NB4 (cell line): ENCODE measurements around the gene APIP.
A peak's percentile ranks its signal among the peaks of the same experiment; 100 is the strongest.
"Not testable (repeated sequence)": the region's sequence is repeated elsewhere in the genome, so short reads cannot be mapped to it uniquely, and the experiment has no call there.

ENCODE experiments used
- DNase-seq: peaks from one replicate; pipeline ENCODE4 v3.0.0; 2010; ENCODE audit warnings: low read depth
- H3K4me3 ChIP-seq: one replicate; pipeline ENCODE4 v1.5.1; 2011; ENCODE audit warnings: mild to moderate bottlenecking, low read depth, low read length, moderate library complexity
- MYC ChIP-seq: IDR thresholded peaks from 2 replicates; pipeline ENCODE4 v1.6.1; 2011; ENCODE audit warnings: low read depth, low read length
- POLR2A ChIP-seq: IDR thresholded peaks from 2 replicates; pipeline ENCODE4 v1.6.1; 2011; ENCODE audit warnings: mild to moderate bottlenecking; ENCODE audit not compliant: insufficient read length; ENCODE audit errors: extremely low read depth
- TF ChIP-seq, protein P1 (sequence below): IDR thresholded peaks from one replicate; pipeline ENCODE4 v1.5.1; 2012; ENCODE audit warnings: low read depth, low read length
- TF ChIP-seq, protein P2 (sequence below): IDR thresholded peaks from 2 replicates; pipeline ENCODE4 v1.6.1; 2011; ENCODE audit warnings: low read depth, low read length

Gene APIP

DNA sequence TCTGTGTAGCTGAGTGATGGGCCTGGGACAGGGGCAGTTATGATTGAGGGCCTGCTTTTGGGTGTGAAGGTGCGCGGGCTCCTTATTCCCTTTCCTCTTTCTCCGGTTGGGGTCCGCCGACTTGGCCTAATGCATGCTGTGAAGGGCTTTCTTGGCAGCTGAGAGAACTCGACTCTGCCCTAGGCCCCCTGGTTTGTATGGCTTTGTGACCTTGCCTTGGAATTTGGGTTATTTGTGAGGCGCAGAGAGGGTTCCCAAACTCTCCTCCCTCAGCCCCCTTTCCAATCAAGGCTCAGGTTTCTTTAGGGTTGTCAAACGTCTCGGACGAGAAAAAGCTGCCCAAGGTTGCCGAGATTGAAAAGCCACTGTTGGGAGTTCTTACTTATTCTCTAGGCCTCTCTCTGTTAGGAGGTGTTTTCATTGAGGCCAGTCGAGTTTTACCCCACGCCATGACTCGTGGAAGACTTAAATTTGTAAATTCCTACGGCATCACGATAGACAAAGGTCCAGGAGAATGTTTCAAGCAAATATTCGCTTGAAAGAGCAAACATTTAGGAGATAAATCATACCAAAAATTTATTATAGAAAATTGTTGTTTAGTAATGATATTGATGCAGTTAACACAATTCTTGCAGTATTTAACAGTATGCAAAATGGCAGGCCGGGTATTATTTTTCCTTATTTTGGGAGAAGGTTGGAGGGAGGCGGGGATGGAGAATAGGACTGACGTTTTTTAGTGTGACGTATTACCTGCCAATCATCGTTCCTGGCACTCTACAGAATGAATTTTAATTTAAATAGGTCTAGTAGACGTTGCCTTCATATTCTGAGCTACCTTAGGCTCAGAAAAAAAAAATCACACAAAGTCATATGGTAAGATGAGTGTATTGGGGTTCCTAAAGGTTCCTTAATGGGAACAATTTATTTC is 928 bp upstream of the APIP start:
- no peak for DNase-seq
- H3K4me3 ChIP-seq, result peak overlapping the region; percentile 95
- TF ChIP-seq, protein P1, sequence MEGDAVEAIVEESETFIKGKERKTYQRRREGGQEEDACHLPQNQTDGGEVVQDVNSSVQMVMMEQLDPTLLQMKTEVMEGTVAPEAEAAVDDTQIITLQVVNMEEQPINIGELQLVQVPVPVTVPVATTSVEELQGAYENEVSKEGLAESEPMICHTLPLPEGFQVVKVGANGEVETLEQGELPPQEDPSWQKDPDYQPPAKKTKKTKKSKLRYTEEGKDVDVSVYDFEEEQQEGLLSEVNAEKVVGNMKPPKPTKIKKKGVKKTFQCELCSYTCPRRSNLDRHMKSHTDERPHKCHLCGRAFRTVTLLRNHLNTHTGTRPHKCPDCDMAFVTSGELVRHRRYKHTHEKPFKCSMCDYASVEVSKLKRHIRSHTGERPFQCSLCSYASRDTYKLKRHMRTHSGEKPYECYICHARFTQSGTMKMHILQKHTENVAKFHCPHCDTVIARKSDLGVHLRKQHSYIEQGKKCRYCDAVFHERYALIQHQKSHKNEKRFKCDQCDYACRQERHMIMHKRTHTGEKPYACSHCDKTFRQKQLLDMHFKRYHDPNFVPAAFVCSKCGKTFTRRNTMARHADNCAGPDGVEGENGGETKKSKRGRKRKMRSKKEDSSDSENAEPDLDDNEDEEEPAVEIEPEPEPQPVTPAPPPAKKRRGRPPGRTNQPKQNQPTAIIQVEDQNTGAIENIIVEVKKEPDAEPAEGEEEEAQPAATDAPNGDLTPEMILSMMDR, result no peak
- TF ChIP-seq MYC (no peak), POLR2A (no peak)
- TF ChIP-seq, protein P2, sequence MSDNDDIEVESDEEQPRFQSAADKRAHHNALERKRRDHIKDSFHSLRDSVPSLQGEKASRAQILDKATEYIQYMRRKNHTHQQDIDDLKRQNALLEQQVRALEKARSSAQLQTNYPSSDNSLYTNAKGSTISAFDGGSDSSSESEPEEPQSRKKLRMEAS, result no peak

DNA sequence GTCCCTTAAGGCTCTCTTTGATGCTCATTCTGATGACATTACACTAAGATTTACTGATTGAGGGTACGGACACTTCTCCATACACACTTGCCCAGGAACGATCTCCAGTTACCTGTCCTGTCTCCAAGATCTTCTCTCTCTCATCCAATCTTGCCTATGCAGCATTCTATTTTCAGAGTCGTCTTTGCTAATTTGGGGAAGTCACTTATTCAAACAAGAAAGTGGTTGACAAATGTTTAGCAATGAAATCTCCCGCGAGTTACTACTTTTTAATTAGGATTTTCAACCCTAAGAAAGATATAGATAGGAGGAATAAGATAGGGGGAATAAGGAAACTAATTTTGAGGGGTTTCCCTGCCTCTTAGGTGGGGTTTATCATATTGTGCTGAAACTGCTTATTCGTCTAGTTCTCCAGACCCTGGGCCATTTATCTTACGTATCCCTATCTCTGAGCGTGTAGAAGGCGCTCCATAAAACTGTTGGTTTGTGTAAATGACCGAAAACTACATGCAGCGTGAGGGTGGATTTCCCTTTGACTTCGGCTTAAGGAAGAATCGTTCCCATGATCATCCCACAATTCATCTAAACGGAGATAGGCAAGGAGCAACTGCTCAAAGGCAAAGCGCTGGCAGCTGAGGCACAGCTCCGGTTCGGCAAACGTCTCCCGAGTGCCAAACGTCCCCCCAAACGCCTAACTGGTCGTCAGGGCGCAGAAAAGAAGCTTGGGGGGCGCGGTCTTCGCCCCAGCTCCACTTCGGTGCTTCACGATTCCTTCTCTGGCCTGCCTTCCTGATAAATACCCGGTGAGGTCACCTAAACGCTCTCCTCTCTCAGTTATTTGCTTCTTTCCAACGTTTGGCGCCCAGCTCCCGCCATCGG is 804 bp downstream of the APIP start:
- peak overlapping the region; percentile 88 for H3K4me3 ChIP-seq
- TF ChIP-seq, protein P1, result no peak
- TF ChIP-seq, protein P2, result 0 out of 2 replicates have a peak, but pooled peaks have one; percentile 18
- peak; percentile 40 for DNase-seq

DNA sequence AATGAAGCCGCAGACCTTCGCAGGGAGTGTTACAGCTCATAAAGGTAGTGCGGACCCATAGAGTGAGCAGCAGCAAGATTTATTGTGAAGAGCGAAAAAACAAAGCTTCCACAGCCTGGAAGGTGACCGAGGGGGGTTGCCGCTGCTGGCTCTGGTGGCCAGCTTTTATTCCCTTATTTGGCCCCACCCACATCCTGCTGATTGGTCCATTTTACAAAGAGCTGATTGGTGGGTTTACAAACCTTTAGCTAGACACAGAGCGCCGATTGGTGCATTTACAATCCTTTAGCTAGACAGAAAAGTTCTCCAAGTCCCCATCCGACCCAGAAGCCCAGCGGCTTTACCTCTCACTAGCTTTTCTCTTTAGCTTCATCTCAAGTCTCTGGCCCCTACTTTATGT is 2.6 kb downstream of the APIP start:
- not testable (repeated sequence) for DNase-seq, H3K4me3 ChIP-seq

DNA sequence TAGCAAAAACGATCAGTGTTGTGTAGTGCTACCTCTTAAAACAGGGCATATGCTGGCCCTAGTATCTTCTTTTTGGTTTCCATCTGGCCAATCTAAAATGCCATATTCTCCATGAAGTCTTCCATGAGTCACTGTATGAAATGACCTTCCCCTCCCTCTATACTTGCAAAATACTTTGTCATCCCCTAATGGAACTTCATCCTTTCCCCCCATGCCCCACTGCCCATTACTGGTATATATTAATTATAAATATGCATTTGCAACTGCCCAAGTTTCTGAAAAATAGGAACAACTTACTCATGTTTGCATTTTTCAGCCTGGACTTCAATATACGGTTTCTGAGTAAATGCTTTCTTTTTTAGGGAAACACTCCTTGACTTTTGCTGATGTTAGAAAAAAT is 4.5 kb downstream of the APIP start:
- no peak for TF ChIP-seq MYC
- TF ChIP-seq, protein P2, result no peak
- TF ChIP-seq, protein P1, result no peak
- no peak for TF ChIP-seq POLR2A
- DNase-seq, result no peak
- no peak overlapping the region for H3K4me3 ChIP-seq

DNA sequence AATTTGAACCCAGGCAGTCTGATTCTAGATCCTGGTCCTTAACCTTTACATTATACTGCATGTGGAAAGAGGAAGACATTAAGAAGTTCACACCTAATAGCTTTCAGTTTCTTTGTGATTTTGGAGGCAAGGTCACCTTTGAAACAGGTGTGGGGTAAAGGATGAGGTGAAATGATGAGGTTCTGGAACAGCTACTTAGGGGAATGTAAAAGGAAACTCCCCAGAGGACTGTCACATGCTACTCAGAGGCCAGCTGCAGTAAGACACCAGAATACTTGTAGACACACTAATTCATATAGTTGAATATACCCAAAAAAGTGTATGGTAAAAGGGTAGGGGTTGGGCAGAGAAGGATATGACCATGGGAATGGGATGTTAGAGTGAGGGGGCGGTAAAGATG is 5.4 kb downstream of the APIP start:
- DNase-seq, result no peak
- TF ChIP-seq, protein P2, result no peak
- no peak for TF ChIP-seq MYC
- no peak for TF ChIP-seq POLR2A
- TF ChIP-seq, protein P1, result no peak
- H3K4me3 ChIP-seq, result no peak overlapping the region

DNA sequence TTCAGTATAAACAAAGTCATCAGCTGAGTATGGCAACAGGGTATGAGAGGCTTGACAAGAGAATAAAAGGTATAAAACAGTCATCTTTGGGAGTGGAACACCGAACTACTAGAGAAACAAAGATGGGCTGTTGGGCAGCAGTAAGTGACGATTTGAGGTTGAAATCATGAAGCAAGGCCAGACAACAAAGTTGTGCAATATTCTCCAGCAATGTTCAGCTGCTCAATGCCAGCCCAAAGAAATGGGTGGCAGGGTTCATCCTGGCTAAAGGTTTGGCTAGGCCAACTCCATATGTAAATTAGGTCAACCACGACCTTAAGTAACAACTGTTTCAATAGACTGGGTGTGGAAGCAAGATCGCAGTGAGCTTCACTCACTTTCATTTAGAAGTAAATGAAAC is 6.2 kb downstream of the APIP start:
- no peak overlapping the region for H3K4me3 ChIP-seq
- peak; percentile 68 for DNase-seq
- no peak for TF ChIP-seq MYC
- TF ChIP-seq, protein P2, result no peak
- no peak for TF ChIP-seq POLR2A
- TF ChIP-seq, protein P1, result no peak
